Right atrium auricular region (tissue), 2 donors: ENCODE measurements around the gene CENPT. TPM values are rescaled to one million over a fixed set of nuclear protein-coding genes. Genes with fewer than 3 reads are reported as not detected.

Source experiments
- DNase-seq: peaks from one replicate; pipeline ENCODE4 v3.0.0-alpha.2; 2019; ENCODE audit warnings: low spot score
- H3K27ac ChIP-seq, 2 donors: fragments of 200-600 bp; sonication (generic); 1 replicate in 1 of 2; 2 replicates in 1 of 2; pipeline ENCODE4 v1.5.1; 2016 to 2019
- H3K27me3 ChIP-seq, 2 donors: fragments of 200-600 bp; sonication (generic); one replicate each; pipeline versions ENCODE4 v1.5.1 to v1.6.0; 2017 to 2019
- H3K36me3 ChIP-seq: fragments of 200-600 bp; sonication (generic); one replicate; pipeline ENCODE4 v1.5.1; 2016
- H3K4me1 ChIP-seq, 2 donors: fragments of 200-600 bp; sonication (generic); one replicate each; pipeline versions ENCODE4 v1.5.1 to v1.6.0; 2017 to 2019
- H3K4me3 ChIP-seq, 2 donors: fragments of 200-600 bp; sonication (generic); 1 replicate in 1 of 2; 2 replicates in 1 of 2; pipeline ENCODE4 v1.5.1; 2017 to 2019; ENCODE audit warnings: mild to moderate bottlenecking in 1 of 2, moderate library complexity in 1 of 2
- H3K9me3 ChIP-seq, 2 donors: fragments of 200-600 bp; sonication (generic); one replicate each; pipeline ENCODE4 v1.5.1; 2019
- CTCF ChIP-seq, 2 donors: fragments of 200-600 bp; sonication (generic); IDR thresholded peaks; one replicate each; pipeline ENCODE4 v1.5.1; 2019; ENCODE audit warnings: antibody characterized with exemption in 2 of 2
- total RNA-seq, 2 donors: library from RNA; depleted of rRNA; stranded (reverse); fragments of >200 nt; gene quantifications; one replicate each; pipeline ENCODE4 v1.1.0, GENCODE V29; 2016

CENPT gene
- total RNA-seq, 2 donors from 2014 or later = 8.7 to 19.1 TPM

- no peak for DNase-seq
- H3K4me3 ChIP-seq = no peak overlapping the region
- no peak overlapping the region for H3K27ac ChIP-seq
- no peaks in the 10 kb centered on the region for H3K9me3 ChIP-seq
- H3K4me1 ChIP-seq = peaks cover 0 to 22% of the 10 kb centered on the region in 2 donors
- no peaks in the 10 kb centered on the region for H3K27me3 ChIP-seq
- TF ChIP-seq CTCF (IDR thresholded peaks at IDR 0.05) = no peak
- peaks cover 17% of the 10 kb centered on the region for H3K36me3 ChIP-seq
Observed at GRCh38 chr16:67801883-67802282, 45.6 kb downstream of the CENPT start.

GRCh38 chr16:67801241-67801640 is 46.3 kb downstream of the CENPT start:
- Histone ChIP-seq H3K4me1 (peaks cover 0 to 22% of the 10 kb centered on the region in 2 donors), H3K27me3 (no peaks in the 10 kb centered on the region), H3K9me3 (no peaks in the 10 kb centered on the region), H3K36me3 (peaks cover 17% of the 10 kb centered on the region), H3K4me3 (no peak overlapping the region), H3K27ac (no peak overlapping the region)
- no peak for DNase-seq
- TF ChIP-seq CTCF (IDR thresholded peaks at IDR 0.05) = no peak

GRCh38 chr16:67800338-67800926 is 47.1 kb downstream of the CENPT start:
- H3K27ac ChIP-seq = peak overlapping the region in 1 of 2 donors; percentile 73

GRCh38 chr16:67796099-67796718 is 51.3 kb downstream of the CENPT start:
- no peaks in the 10 kb centered on the region for H3K27me3 ChIP-seq
- no peaks in the 10 kb centered on the region for H3K9me3 ChIP-seq
- no peak overlapping the region for H3K27ac ChIP-seq
- TF ChIP-seq CTCF (IDR thresholded peaks at IDR 0.05) = no peak
- DNase-seq = no peak
- no peak overlapping the region for H3K4me3 ChIP-seq
- no peaks in the 10 kb centered on the region for H3K36me3 ChIP-seq
- peaks cover 0 to 11% of the 10 kb centered on the region in 2 donors for H3K4me1 ChIP-seq

More at GRCh38 chr16:67800338-67800926, 47.1 kb downstream of the CENPT start:
- TF ChIP-seq CTCF (IDR thresholded peaks at IDR 0.05) = no peak
- H3K27me3 ChIP-seq = no peaks in the 10 kb centered on the region
- H3K36me3 ChIP-seq = peaks cover 17% of the 10 kb centered on the region
- H3K9me3 ChIP-seq = no peaks in the 10 kb centered on the region
- no peak overlapping the region for H3K4me3 ChIP-seq
- H3K4me1 ChIP-seq = peaks cover 0 to 17% of the 10 kb centered on the region in 2 donors
- peak; percentile 62 for DNase-seq

GRCh38 chr16:67790071-67790470 is 57.4 kb downstream of the CENPT start:
- Histone ChIP-seq H3K9me3 (no peaks in the 10 kb centered on the region), H3K4me3 (no peak overlapping the region), H3K27me3 (no peaks in the 10 kb centered on the region), H3K27ac (no peak overlapping the region), H3K36me3 (no peaks in the 10 kb centered on the region), H3K4me1 (no peaks in the 10 kb centered on the region)
- no peak for TF ChIP-seq CTCF (IDR thresholded peaks at IDR 0.05)
- DNase-seq = no peak
